DND-41 (cell line): ENCODE measurements around the gene ERH.

ENCODE experiments used
- CTCF ChIP-seq: IDR thresholded peaks from 2 replicates; pipeline ENCODE4 v1.5.1; 2012; ENCODE audit warnings: borderline replicate concordance, low read length, moderate library complexity, mild to moderate bottlenecking; ENCODE audit not compliant: poor library complexity, severe bottlenecking; ENCODE audit errors: extremely low read depth
- EZH2 ChIP-seq: IDR thresholded peaks from 3 replicates; pipeline ENCODE4 v1.6.1; 2012; ENCODE audit warnings: borderline replicate concordance, low read depth, mild to moderate bottlenecking, moderate library complexity, low read length, inconsistent platforms; ENCODE audit not compliant: severe bottlenecking

GRCh38 chr14:69335371-69335771, 62.7 kb downstream of the ERH start:
- TF ChIP-seq CTCF: no peak
- TF ChIP-seq EZH2: no peak
